Prostate gland (tissue), 2 donors: Measurements from ENCODE around the gene BCAS3. TPM values are rescaled to one million over a fixed set of nuclear protein-coding genes. Genes with fewer than 3 reads are reported as not detected.

Experiments used
- DNase-seq: peaks from one replicate; pipeline ENCODE4 v3.0.0-alpha.2; 2019; ENCODE audit warnings: low spot score
- H3K27ac ChIP-seq, 2 donors: fragments of 200-600 bp; sonication (generic); 2 replicates each; pipeline ENCODE4 v1.5.1; 2017 to 2019
- H3K27me3 ChIP-seq: fragments of 200-600 bp; sonication (generic); replicated peaks from 2 replicates; pipeline ENCODE4 v1.5.1; 2019; ENCODE audit not compliant: insufficient read depth
- H3K36me3 ChIP-seq, 2 donors: fragments of 200-600 bp; sonication (generic); 1 replicate in 1 of 2; 2 replicates in 1 of 2; pipeline versions ENCODE4 v1.5.1 to v1.8.1; 2017 to 2019
- H3K4me1 ChIP-seq: fragments of 200-600 bp; sonication (generic); replicated peaks from 2 replicates; pipeline ENCODE4 v1.5.1; 2019
- H3K4me3 ChIP-seq, 2 donors: fragments of 200-600 bp; sonication (generic); 2 replicates each; pipeline ENCODE4 v1.5.1; 2017 to 2019
- H3K9me3 ChIP-seq: fragments of 200-600 bp; sonication (generic); 2 replicates; pipeline ENCODE4 v1.5.1; 2017
- POLR2A ChIP-seq: fragments of 450-650 bp; IDR thresholded peaks from one replicate; pipeline ENCODE4 v1.6.1; 2016; ENCODE audit warnings: antibody characterized with exemption, mild to moderate bottlenecking
- POLR2AphosphoS5 ChIP-seq: sonication (generic); formaldehyde crosslinking; IDR thresholded peaks from one replicate; pipeline ENCODE4 v1.6.1; 2017; ENCODE audit warnings: antibody characterized with exemption
- WGBS: methylation state at CpG from one replicate; pipeline ENCODE4 v1.1.5; 2018; 5-methylcytosine and 5-hydroxymethylcytosine counted together
- intact Hi-C: fragments of 100-400 bp; cut with DNase I; formaldehyde crosslinking; loops from one replicate; pipeline ENCODE4 v1.14.2; 2022
- total RNA-seq, 2 donors: library from RNA; depleted of rRNA; stranded (reverse); fragments of >200 nt; gene quantifications; one replicate each; pipeline ENCODE4 v1.1.0, GENCODE V29; 2016
- TF ChIP-seq, protein P1 (sequence below), 4 experiments: fragments of 200-600 bp in 2 of 4; fragments of 450-650 bp in 2 of 4; sonication (generic) in 2 of 4; IDR thresholded peaks; 1 replicate in 3 of 4; 2 replicates in 1 of 4; pipeline ENCODE4 v1.5.1; 2016 to 2019; ENCODE audit warnings: antibody characterized with exemption in 4 of 4, mild to moderate bottlenecking in 2 of 4, moderate library complexity in 2 of 4

Gene BCAS3
- total RNA-seq, 2 donors from 2014 or later: 57.8 to 93.9 TPM

GRCh38 chr17:61333136-61333535 is 655.5 kb downstream of the BCAS3 start:
- H3K27me3 ChIP-seq: no peaks in the 10 kb centered on the region
- no peak overlapping the region for H3K27ac ChIP-seq
- H3K9me3 ChIP-seq: no peaks in the 10 kb centered on the region
- WGBS: 88% methylated on average over 8 of the region's 8 CpGs
- DNase-seq: no peak
- peaks cover 10% of the 10 kb centered on the region for H3K4me1 ChIP-seq
- H3K4me3 ChIP-seq: no peak overlapping the region
- TF ChIP-seq POLR2AphosphoS5: no peak
- TF ChIP-seq POLR2A: no peak
- TF ChIP-seq, protein P1, sequence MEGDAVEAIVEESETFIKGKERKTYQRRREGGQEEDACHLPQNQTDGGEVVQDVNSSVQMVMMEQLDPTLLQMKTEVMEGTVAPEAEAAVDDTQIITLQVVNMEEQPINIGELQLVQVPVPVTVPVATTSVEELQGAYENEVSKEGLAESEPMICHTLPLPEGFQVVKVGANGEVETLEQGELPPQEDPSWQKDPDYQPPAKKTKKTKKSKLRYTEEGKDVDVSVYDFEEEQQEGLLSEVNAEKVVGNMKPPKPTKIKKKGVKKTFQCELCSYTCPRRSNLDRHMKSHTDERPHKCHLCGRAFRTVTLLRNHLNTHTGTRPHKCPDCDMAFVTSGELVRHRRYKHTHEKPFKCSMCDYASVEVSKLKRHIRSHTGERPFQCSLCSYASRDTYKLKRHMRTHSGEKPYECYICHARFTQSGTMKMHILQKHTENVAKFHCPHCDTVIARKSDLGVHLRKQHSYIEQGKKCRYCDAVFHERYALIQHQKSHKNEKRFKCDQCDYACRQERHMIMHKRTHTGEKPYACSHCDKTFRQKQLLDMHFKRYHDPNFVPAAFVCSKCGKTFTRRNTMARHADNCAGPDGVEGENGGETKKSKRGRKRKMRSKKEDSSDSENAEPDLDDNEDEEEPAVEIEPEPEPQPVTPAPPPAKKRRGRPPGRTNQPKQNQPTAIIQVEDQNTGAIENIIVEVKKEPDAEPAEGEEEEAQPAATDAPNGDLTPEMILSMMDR (IDR thresholded peaks at IDR 0.05): no peak
- no peaks in the 10 kb centered on the region for H3K36me3 ChIP-seq
- intact Hi-C loops: no loop called here

- no peak overlapping the region for H3K4me3 ChIP-seq
- H3K9me3 ChIP-seq: no peaks in the 10 kb centered on the region
- DNase-seq: no peak
- H3K27me3 ChIP-seq: no peaks in the 10 kb centered on the region
- H3K4me1 ChIP-seq: peaks cover 10% of the 10 kb centered on the region
- no peak overlapping the region for H3K27ac ChIP-seq
- TF ChIP-seq POLR2AphosphoS5 (no peak), POLR2A (no peak)
- TF ChIP-seq, protein P1 (IDR thresholded peaks at IDR 0.05): no peak
- H3K36me3 ChIP-seq: no peaks in the 10 kb centered on the region
- intact Hi-C loops: no loop called here
- WGBS: 97% methylated on average over 5 of the region's 5 CpGs
Observed at GRCh38 chr17:61334673-61335072, 657.0 kb downstream of the BCAS3 start.

DNA sequence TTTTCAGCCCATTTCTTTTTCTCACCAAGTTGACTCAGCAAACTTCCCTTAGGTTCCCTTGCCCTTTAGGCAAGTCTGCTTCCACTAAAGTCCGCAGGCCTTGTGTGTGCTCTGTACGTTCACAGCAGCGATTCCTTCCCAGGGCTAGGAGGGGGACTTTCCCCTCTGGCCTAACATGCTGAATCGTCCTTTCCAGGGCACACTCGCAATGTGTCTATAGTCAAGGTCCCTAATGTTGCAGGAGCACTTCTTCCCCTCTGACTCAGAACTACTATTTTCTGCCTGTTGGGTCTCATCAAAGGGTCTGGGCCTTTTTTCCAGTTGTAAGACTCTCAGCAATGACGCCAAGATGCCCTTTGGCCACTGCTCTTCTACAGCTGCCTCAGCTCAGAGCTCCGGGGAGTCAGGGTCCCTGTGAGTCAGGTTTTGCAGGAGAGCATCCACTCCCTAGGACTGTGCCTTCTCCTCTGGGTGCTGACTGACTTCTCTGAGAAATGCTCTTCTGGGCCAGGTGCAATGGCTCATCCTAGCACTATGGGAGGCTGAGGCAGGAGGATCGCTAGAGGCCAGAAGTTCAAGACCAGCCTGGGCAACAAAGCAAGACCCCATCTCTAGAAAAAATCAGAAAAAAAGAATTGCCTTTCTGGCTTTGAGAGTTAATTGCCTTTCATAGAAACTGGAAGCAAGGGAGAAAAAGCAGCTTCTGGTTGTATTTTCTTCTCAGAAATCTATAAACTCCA is 657.6 kb downstream of the BCAS3 start:
- H3K27ac ChIP-seq: peak overlapping the region; percentile 2 to 21
- 74% methylated on average over 8 of the region's 8 CpGs for WGBS
- no peak for TF ChIP-seq POLR2AphosphoS5
- TF ChIP-seq, protein P1 (IDR thresholded peaks at IDR 0.05): no peak
- TF ChIP-seq POLR2A: no peak
- intact Hi-C loops: no loop called here
- H3K9me3 ChIP-seq: no peaks in the 10 kb centered on the region
- no peak for DNase-seq
- no peaks in the 10 kb centered on the region for H3K36me3 ChIP-seq
- peaks cover 10% of the 10 kb centered on the region for H3K4me1 ChIP-seq
- H3K27me3 ChIP-seq: no peaks in the 10 kb centered on the region
- no peak overlapping the region for H3K4me3 ChIP-seq

GRCh38 chr17:61335845-61336655 is 658.4 kb downstream of the BCAS3 start:
- DNase-seq: peak; percentile 62
- H3K4me1 ChIP-seq: peaks cover 10% of the 10 kb centered on the region
- H3K27ac ChIP-seq: peak overlapping the region; percentile 21 to 25
- TF ChIP-seq, protein P1 (IDR thresholded peaks at IDR 0.05): no peak
- TF ChIP-seq POLR2AphosphoS5: peak; percentile 84
- no peak overlapping the region for H3K4me3 ChIP-seq
- 16% methylated on average over 16 of the region's 16 CpGs for WGBS
- intact Hi-C loops: no loop called here
- H3K27me3 ChIP-seq: no peaks in the 10 kb centered on the region
- H3K36me3 ChIP-seq: no peaks in the 10 kb centered on the region
- no peaks in the 10 kb centered on the region for H3K9me3 ChIP-seq
